NT2/D1 (cell line): ENCODE measurements around the gene SCLY.

Source experiments
- SUZ12 ChIP-seq: IDR thresholded peaks from 2 replicates; pipeline ENCODE4 v1.6.1; 2011; ENCODE audit not compliant: insufficient read length, insufficient read depth; ENCODE audit errors: extremely low read depth
- YY1 ChIP-seq: IDR thresholded peaks from 2 replicates; pipeline ENCODE4 v1.6.1; 2011; ENCODE audit not compliant: insufficient read length, insufficient read depth
- ZNF274 ChIP-seq: IDR thresholded peaks from 2 replicates; pipeline ENCODE4 v1.6.1; 2011; ENCODE audit warnings: mild to moderate bottlenecking, low read depth, low read length

GRCh38 chr2:238106339-238106697, 45.5 kb downstream of the SCLY start:
- TF ChIP-seq YY1 = no peak
- TF ChIP-seq ZNF274 = no peak
- no peak for TF ChIP-seq SUZ12
